HL-60 (cell line): Measurements from ENCODE around the gene GSTO1.

ENCODE experiments used
- DNase-seq, 2 experiments: peaks; one replicate each; pipeline ENCODE4 v3.0.0-alpha.2; 2010 to 2020; ENCODE audit warnings: low read depth in 1 of 2, low spot score in 1 of 2
- H3K27ac ChIP-seq: fragments of 250-450 bp; sonication (Bioruptor Pico); replicated peaks from 2 replicates; pipeline ENCODE4 v1.5.1; 2020; ENCODE audit warnings: mild to moderate bottlenecking, moderate library complexity
- H3K27me3 ChIP-seq: fragments of 250-450 bp; sonication (Bioruptor Pico); 2 replicates; pipeline ENCODE4 v1.5.1; 2021; ENCODE audit warnings: mild to moderate bottlenecking, moderate library complexity; ENCODE audit not compliant: insufficient read depth, poor library complexity, severe bottlenecking
- H3K4me3 ChIP-seq: replicated peaks from 2 replicates; pipeline ENCODE4 v1.5.1; 2011; ENCODE audit warnings: mild to moderate bottlenecking, control low read depth, low read length; ENCODE audit not compliant: insufficient read depth
- CTCF ChIP-seq: IDR thresholded peaks from one replicate; pipeline ENCODE4 v1.5.1; 2011; ENCODE audit warnings: low read length, control low read depth, inconsistent platforms; ENCODE audit not compliant: insufficient read depth
- GABPA ChIP-seq: IDR thresholded peaks from 2 replicates; pipeline ENCODE4 v1.6.1; 2012; ENCODE audit warnings: low read depth
- POLR2AphosphoS5 ChIP-seq: IDR thresholded peaks from 2 replicates; pipeline ENCODE4 v1.6.1; 2012; ENCODE audit warnings: low read depth
- REST ChIP-seq: IDR thresholded peaks from 2 replicates; pipeline ENCODE4 v1.6.1; 2012; ENCODE audit warnings: low read depth; ENCODE audit not compliant: insufficient replicate concordance
- SPI1 ChIP-seq: IDR thresholded peaks from 2 replicates; pipeline ENCODE4 v1.6.1; 2012; ENCODE audit warnings: low read depth, mild to moderate bottlenecking, borderline replicate concordance

The GSTO1 gene

GRCh38 chr10:104279550-104280259 lies 25.0 kb downstream of the GSTO1 start:
- no peak for DNase-seq
- H3K27ac ChIP-seq: no peak overlapping the region
- H3K27me3 ChIP-seq: no peaks in the 10 kb centered on the region
- no peak overlapping the region for H3K4me3 ChIP-seq
- TF ChIP-seq SPI1: no peak

GRCh38 chr10:104281694-104282093 lies 27.0 kb downstream of the GSTO1 start:
- DNase-seq: no peak
- H3K27ac ChIP-seq: no peak overlapping the region
- H3K27me3 ChIP-seq: no peaks in the 10 kb centered on the region
- H3K4me3 ChIP-seq: no peak overlapping the region
- TF ChIP-seq SPI1: no peak
- TF ChIP-seq REST: no peak
- TF ChIP-seq GABPA: no peak

GRCh38 chr10:104284846-104285245 lies 30.2 kb downstream of the GSTO1 start:
- no peak for DNase-seq
- TF ChIP-seq GABPA: no peak
- no peak for TF ChIP-seq SPI1
- TF ChIP-seq POLR2AphosphoS5: no peak
- TF ChIP-seq REST: no peak
- TF ChIP-seq CTCF: no peak
- H3K27ac ChIP-seq: no peak overlapping the region

GRCh38 chr10:104286939-104287338 lies 32.2 kb downstream of the GSTO1 start:
- TF ChIP-seq REST: no peak
- no peak for TF ChIP-seq POLR2AphosphoS5
- TF ChIP-seq CTCF: no peak
- TF ChIP-seq GABPA: no peak
- no peak for TF ChIP-seq SPI1
- DNase-seq: no peak
- Histone ChIP-seq H3K27ac (no peak overlapping the region), H3K4me3 (no peak overlapping the region), H3K27me3 (no peaks in the 10 kb centered on the region)

More at GRCh38 chr10:104284846-104285245, 30.2 kb downstream of the GSTO1 start:
- H3K4me3 ChIP-seq: no peak overlapping the region
- H3K27me3 ChIP-seq: no peaks in the 10 kb centered on the region
